GM21447 (cell line): ENCODE data around the gene SLIT3.

Experiments
- ATAC-seq: cut with Tn5 transposase; IDR thresholded peaks from one replicate; pipeline ENCODE4 v1.9.1; 2021; ENCODE audit not compliant: unreplicated experiment

Gene SLIT3

DNA sequence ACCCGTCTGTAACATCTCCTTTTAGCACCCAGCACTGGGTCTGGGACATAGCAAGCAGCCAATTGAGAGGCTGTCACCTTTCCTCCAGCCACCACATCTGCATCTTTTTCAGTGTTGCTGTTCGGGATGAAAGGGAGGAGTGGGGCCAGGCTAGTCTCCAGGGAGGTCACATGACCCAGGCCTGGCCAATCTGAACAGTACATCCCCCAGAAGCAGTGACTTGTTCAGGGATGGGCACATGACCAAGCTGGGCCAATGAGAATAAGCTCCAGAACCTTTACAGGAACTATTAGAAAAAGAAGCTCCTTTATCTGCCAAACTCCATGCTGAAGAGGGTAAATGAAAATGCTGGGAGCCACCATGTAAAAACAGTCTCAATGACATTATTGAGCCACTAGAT is 359.0 kb downstream of the SLIT3 start:
- ATAC-seq = no peak

DNA sequence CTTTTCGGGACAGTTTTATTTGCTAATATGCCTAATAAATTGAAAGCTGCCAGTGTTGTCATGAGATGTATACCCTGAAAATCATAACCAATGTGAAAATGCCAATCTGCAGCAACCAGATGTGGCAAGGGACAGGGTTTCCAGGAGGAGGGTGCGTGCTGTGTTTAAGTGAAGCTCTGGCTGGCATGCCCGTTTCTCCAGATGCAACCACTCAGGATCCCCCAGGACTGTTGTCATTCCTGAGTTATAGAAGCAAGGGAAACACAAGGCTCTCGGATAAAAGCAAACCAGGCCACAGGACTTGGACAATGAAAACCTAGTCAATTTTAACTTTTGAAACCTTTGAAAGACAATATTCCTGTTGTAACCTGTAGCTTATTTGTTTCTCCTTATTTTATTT is 360.2 kb downstream of the SLIT3 start:
- no peak for ATAC-seq

DNA sequence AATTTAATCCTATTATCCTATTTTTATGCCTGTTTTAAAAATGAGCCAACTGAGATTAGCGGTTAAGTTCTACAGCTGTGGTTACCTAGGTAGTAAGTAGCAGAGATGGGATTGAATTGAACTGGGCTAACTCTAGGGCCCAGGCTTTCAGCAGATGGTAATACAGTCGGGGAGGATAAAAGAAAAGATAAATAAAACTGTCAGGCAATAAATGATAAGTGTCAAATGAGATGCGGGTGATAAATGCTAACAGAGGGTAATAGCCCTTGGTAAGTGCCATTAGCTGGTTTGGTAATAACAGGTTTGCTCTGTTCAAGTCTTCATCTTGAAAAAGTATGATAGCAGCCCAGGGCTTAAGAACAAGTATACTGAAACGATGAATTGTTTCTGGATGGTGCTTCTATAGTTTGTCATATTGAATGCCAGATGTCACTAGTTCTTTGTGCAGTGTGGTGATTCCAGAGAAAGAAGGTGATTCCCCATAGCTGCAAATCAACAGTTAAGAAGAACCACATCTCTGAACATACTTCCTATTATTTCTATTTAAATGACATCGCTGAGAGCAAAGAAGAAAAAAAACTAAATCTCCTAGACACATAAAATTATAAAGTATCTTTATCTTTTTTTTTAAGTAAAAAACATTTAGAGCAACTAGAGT is 360.9 kb downstream of the SLIT3 start:
- no peak for ATAC-seq

DNA sequence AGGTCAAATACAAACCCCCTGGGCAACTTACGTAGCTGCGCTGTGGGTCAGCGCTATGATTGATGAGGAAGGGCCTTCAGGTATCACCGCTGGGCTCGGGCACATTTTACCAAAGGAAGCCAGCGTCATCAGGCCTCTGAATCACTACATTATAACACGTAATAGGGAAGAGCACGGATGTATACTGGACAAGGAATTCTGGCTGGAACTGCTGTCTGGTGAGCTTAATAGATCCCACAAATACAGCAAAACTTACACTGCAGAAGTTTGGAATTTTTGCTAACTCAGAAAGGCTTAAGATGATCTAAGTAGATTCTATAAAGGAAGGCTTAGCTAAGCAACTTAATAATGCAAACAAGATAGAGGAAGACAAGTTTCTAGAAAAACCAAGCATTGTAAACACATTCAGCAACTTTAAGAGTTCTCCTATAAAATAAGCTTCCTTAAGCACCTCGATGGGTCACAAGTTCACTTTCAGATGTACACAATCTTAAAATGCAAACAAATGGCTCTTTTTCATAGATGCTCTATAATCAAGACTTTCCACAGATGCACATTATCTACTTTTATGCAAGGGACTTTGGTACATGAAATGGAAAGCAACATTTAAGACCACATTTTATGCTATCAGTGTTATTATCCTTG is 361.7 kb downstream of the SLIT3 start:
- no peak for ATAC-seq

DNA sequence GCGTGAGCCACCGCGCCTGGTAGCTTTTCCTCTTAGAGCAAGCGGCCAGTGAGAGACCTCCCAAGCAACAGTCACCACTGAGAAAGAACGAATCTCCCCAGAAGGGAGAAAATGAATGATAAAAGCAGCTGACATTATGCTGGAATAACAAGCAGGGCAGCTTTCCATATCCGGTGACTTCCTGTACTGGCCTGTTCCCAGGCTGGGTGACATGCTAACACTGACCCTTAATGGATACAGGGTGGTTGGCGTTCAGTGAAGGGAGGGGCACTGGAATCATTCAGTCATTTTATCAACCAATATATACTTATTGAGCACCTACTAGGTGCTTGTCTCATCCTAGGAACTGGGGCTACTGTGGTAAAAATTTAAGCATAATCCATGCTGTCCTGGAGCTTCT is 364.4 kb downstream of the SLIT3 start:
- ATAC-seq = no peak

DNA sequence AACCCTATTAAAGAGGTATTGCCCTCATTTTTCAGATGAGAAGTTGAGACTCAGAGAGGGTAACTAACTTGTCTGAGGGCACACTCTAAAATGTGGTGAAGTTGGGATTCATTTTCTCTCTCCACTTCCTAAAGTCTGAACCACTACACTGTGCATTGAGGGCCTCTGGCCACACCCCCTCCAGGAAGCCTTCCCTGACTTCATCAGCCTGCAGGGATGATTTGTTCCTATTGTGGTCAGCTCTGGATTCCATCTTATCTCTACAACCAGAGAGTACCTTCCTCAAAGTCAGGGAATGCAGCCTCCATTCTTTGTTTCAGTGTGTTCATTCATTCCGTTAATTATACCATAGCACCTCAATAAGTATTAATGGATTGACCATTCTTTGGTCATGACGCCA is 365.8 kb downstream of the SLIT3 start:
- ATAC-seq = no peak

DNA sequence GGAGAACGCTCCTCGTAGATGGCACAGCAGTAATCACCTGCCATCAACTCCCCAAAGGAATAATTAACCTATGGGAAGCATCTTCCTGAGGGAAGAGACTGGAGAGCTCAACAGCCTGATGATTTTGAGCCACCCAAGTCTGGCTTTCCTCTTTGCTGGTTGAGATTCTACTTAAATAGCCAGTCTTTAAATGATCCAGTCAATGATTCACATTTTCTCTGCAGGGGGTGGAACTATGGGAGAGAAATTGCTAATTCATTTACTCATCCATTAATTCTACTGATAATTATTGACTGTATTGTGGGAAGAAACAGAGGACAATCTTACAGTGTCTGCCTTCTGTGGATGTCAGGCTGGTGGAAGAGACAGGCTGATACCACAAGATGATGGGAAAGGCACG is 366.8 kb downstream of the SLIT3 start:
- no peak for ATAC-seq

DNA sequence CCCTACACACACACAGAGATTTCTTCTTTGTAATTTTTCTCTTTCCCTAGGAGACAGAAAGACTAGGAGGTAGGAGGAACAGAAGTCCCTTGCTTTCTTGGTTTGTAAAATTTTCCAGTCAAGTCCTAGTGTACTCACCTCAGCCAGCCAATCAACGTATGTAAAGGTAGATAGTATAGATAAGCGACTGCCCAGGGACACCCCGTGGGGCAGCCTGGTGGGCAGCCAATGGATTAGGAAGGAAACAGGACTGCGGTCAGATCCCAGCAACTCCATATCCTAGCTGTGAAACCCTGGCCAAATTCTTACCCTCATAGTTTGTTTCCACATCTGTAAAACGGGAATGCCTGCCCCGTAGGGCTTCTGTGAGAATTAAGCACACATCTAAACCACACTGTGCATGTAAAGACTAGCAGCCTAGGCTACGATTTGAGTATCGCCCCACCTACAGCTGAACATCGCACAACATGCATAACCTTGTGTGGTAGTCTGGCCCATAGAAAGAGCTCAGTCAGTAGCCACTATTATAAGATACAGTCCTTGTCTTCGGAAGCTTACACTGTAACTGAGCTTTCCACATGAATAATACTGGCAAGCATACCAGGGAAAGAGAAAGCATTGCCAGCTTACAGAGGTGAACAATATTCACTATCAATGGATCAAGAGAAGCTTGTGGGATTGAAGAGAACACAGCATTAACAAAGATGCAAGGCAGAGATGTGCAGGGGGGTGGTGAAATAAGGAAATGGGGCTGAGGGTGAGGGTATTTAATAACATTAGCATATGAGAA is 368.3 kb downstream of the SLIT3 start:
- ATAC-seq = no peak

DNA sequence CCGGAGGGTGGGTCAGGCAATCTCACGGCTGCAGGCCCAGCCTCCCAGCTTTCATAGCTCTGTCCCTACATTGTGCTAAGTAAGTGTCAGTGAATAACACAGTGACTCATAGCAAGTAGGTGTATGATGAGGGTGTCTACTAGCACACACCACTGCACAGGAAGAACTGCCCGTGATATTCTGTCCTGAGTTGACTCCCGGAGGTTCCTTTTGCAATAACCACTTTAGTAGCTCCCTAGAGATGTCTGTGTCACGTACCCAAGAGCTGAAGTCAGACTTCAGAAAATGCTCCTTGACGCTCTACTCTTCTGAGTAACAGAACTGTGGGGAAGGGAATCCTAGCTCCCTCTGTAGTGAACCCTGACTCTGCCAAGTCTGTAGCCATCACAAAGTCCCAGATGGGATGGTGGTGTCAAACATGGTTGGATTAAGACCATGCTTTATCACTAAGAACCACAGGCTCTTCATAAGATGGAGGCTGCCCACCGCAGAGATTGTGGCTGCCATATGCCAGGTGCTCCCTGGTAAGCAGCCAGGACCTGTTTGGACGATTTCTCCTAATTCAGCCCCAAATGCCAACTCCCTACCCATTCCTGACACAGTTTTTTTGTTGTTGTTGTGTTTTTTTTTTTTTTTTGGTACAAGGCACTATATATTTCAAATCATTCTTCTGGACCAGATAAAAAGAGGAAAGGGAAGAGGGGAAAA is 369.1 kb downstream of the SLIT3 start:
- no peak for ATAC-seq

DNA sequence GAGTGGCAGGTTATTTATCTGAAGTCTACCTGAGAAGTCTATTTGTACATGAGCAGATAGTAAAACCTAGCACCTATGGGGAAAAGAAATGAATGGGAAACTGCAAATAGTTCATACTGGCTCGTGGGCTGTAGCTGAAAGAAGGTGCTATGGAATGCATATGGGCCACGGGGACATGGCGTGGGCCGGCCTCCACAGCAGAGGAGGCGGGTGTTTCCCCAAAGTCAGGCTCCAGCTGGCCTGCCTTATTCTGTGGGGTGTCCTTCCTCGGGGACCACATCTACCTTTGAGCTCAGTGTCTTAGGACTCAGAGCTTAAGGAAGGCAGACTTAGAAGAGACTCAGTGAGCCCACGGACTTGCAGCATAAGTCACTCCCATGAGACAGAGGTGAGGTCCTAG is 371.3 kb downstream of the SLIT3 start:
- no peak for ATAC-seq

DNA sequence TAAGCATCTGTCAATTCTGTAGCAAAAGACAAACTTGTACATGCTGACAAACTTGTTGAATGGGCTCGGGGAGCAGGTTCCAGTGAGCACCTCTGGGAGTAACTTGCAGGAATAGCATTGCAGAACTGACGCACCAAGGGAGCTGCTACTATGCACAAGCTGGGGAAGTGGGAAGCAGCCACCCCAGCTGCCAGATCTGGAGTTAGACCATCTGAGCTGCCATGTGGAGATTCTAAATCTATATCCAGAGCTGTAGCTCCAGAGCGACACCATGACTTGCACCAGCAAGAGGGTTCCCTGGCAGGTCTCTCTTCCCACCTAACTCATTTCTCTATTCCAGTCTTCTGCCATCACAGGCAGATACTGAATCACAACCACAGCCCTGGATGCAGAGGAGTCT is 375.8 kb downstream of the SLIT3 start:
- ATAC-seq = no peak

DNA sequence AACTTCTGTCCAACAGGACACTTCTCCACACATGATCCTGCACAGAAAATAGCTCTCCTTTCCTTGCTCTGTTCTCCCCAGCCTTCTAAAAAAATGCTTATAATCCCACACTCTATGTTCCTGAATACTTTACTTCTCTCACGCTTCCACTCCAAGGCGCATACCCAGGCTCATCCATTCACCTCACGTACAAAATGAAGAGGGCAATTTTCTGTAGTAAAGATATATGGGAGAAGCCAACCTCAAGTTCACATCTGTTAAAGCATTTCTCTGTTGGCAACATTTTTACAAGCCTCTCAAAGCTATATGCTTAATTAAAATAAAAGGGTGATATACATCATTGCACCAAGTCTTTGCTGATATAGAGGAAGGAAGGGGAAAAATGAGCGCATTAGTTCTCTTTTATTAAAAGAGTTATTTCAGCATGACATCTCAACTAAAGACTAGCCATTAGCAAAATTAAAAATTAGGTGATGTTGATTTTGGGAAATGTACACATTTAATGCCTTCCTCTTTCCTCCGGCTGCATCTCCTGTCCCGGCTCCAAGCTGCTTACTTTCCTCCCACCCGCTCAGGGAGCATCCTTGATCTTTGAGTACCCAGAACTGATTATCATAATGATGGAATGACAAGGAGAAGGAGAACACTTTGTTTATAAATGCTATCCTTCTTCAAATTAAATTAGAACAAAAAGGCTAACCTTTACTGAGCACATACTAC is 379.6 kb downstream of the SLIT3 start:
- no peak for ATAC-seq

DNA sequence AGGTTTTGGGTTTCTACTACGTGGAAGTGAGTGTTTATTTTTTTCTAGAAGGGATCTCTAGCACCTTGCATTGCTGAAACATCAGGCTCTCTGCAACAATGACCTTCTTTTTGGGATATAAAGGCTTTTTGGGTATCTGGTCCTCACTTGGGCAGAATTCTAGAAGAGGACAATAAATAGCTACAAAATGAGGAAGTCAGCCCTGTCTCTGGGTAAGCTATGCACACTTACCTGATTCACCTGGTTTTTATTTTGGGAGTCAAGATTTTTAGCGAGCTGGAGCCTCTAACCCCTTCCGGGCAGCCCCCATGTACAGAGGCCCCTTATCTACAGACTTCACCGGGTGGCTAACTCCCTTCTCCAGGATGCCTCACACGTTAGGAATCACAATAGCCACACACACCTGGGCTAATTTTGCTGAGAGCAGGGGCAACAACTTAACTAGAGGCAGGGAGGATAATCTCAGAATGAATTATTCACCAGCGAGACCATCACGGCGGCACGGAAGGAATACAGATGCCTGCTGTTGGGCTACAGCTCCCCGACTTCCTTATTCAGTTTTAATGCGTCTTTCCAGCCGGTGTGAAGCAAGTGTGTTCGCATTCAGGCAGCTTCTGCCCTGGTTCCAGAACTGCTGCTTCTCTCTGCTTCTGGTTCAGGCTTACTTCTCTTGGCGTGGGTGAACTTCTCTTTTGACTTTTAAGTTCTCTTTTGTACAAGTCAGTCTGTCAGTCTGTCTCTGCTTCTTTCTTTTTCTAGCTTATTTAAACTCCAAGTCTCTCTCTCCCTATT is 380.7 kb downstream of the SLIT3 start:
- no peak for ATAC-seq

DNA sequence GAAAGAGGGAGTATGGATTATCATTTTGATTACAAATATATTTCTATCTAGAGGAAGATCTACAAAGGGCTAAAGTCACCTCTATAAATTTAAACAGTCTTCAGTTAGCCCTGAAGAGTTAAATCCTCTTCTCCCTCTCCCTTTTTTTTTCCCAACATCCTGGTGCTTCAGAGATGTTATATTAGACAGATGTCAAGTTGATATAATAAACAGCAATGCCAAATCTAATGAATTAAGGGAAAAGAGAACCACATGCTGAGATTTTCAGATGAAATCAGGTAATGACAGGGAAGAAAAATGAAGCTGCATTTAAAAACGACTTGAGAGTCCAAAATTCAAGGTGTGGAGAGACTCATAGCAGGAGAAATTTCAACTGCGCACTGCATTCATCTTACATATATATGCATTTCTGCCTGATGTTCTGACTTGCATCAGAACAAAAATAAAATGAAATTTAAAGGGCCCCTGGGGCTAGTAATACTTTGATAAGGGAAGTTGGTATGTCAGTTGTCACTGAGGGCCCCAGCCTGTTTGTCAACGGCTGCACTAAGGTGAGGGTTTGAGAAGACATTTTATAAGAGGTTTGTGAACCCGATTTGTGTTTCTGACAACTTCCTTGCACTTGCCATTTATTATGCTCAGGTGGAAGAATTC is 382.9 kb downstream of the SLIT3 start:
- no peak for ATAC-seq

DNA sequence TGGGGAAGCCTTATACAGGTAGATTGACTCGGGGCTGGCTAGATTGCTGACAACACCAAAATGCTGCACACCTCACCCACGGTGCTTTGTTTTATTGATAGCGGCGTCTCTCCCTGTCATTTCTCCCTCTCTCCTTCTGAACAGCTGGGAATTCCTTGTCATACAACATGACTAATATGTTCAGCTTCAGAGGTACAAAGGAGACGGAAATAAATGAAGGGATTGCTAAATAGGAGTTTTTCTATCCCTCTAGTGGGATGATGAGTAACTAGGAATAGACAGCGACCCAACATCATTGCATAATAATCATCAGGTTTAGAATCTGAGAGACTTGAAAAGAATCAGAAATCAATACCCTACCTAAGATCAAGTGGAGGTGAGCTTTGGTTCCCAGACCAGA is 384.1 kb downstream of the SLIT3 start:
- ATAC-seq = no peak

DNA sequence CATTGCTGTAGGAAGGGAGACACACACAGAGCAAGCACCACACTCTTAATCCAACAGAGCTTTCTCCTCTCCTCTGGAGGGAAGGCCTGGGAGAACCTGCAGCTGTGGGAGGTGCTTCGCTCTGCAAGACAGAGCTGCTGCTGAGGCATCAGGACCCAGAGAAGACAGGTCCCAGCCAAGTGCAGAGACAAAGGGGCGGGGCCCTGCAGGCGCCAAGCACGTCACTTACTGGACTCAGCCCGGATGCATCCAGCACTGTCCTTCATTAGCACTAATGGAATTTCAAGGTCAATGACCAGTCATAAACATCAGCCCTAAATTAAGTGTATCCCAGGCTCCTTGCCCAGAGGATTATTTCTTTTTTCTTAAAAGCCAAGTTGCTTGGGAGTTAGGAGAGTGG is 384.7 kb downstream of the SLIT3 start:
- no peak for ATAC-seq

DNA sequence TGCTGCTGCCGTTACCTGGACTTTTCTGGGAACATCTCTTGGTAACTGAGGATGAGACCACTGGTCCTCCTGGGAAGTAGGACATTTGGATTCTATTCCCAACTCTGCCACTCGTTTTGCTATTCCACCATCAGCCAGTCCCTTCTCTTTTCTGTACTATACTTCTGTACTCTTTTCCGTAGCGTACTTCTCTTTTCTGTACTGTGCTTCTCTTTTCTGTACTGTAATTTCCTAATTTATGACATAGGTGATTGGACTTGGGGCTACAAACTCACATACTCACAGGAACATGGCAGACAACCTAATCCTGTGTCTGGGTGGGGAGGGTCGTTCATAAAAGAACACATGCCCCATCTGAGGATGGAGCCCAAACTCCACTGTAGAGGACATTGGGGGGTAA is 386.4 kb downstream of the SLIT3 start:
- no peak for ATAC-seq

DNA sequence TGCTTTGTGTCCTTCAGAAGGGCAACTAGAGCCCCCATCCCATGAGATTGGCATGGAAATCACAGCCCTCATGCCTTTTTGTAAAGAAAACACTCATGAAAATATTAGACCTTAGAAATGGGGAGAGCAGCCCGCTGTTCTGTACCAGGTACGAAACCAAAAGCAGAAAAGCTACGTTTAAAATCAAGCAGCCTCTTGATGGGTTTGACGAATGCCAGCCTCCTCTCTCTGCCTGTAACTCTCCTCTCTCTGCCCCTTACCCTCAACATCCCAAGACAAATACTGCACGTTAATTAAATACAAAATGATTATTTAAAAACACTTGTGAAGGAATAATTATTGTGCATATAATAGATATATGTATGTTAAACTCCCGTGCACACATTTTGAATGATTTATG is 390.1 kb downstream of the SLIT3 start:
- ATAC-seq = no peak

DNA sequence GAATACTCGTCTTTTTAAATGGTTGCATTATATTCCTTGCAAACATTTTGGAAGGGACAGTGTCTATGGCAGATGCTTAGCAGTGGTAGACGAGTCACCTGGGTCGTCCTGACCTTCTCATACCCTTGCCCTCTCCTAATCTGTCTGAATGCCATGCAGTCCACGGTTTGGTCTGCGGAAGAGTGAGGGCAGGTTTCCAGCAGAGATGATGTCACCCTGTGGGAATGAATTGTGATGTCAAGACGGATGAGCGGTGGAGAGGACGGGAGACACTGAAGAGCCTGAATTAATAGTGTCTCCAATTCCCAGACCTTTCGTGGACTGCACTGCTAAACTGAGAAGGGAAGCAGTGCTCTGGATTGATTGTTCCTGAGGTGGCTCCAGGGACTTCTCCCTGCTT is 392.7 kb downstream of the SLIT3 start:
- ATAC-seq = no peak

DNA sequence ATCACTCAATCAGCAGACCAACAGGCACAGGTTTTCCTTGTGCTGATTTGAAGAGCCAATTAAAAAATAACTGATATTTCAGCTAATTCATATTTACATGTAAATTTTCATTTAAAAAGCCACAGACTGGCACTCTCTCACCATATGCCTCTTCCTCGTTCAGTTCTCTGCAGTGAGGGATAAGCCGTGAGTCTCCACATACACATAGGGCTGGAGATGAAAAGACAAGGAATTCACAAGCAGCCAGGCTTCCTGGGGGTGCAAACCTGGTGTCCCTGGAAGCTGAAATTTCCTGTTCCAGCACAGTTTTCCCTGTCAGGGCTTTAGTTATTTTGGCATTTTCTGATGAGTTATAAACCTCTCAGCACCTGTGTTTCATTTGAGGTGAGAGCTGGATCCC is 397.9 kb downstream of the SLIT3 start:
- no peak for ATAC-seq
